ENCODE measurements around the gene ANO9. TPM values are rescaled to one million over a fixed set of nuclear protein-coding genes. Genes with fewer than 3 reads are reported as not detected.

Gene ANO9
- total RNA-seq, 4 donors from 2014 or later = 0.59 to 8.2 (median 1.1) TPM

GRCh38 chr11:475941-476340 is 34.1 kb upstream of the ANO9 start:
- no peaks in the 10 kb centered on the region for H3K36me3 ChIP-seq
- TF ChIP-seq CTCF (IDR thresholded peaks at IDR 0.05) = no peak
- no peak for TF ChIP-seq POLR2A (IDR thresholded peaks at IDR 0.05)
- H3K4me1 ChIP-seq = no peaks in the 10 kb centered on the region
- no peak for DNase-seq
- intact Hi-C loops (cut with DNase I; ENCODE audit: low total_unique reads) = no loop called here
- H3K9me3 ChIP-seq = no peaks in the 10 kb centered on the region
- H3K4me3 ChIP-seq = no peak overlapping the region
- H3K27ac ChIP-seq = no peak overlapping the region
- H3K27me3 ChIP-seq = no peaks in the 10 kb centered on the region

GRCh38 chr11:474914-475506 is 33.2 kb upstream of the ANO9 start:
- no peak for TF ChIP-seq CTCF (IDR thresholded peaks at IDR 0.05)
- TF ChIP-seq POLR2A (IDR thresholded peaks at IDR 0.05) = no peak
- intact Hi-C loops (cut with DNase I; ENCODE audit: low total_unique reads) = no loop called here
- Histone ChIP-seq H3K4me3 (no peak overlapping the region), H3K4me1 (peaks cover 0 to 5% of the 10 kb centered on the region in 2 donors), H3K36me3 (no peaks in the 10 kb centered on the region), H3K9me3 (no peaks in the 10 kb centered on the region), H3K27me3 (no peaks in the 10 kb centered on the region), H3K27ac (no peak overlapping the region)
- DNase-seq = no peak

GRCh38 chr11:473962-474785 is 32.4 kb upstream of the ANO9 start:
- Histone ChIP-seq H3K36me3 (no peaks in the 10 kb centered on the region), H3K27me3 (no peaks in the 10 kb centered on the region), H3K4me1 (peaks cover 0 to 7% of the 10 kb centered on the region in 2 donors), H3K9me3 (no peaks in the 10 kb centered on the region), H3K27ac (no peak overlapping the region), H3K4me3 (no peak overlapping the region)
- no peak for DNase-seq
- no peak for TF ChIP-seq POLR2A (IDR thresholded peaks at IDR 0.05)
- TF ChIP-seq CTCF (IDR thresholded peaks at IDR 0.05) = no peak
- intact Hi-C loops (cut with DNase I; ENCODE audit: low total_unique reads) = no loop called here

- H3K4me3 ChIP-seq = no peak overlapping the region
- H3K9me3 ChIP-seq = no peaks in the 10 kb centered on the region
- peaks cover 0 to 7% of the 10 kb centered on the region in 2 donors for H3K4me1 ChIP-seq
- H3K27ac ChIP-seq = no peak overlapping the region
- TF ChIP-seq POLR2A (IDR thresholded peaks at IDR 0.05) = no peak
- TF ChIP-seq CTCF (IDR thresholded peaks at IDR 0.05) = no peak
- DNase-seq = no peak
- no peaks in the 10 kb centered on the region for H3K27me3 ChIP-seq
- H3K36me3 ChIP-seq = no peaks in the 10 kb centered on the region
- intact Hi-C loops (cut with DNase I; ENCODE audit: low total_unique reads) = no loop called here
These were observed 31.6 kb upstream of the ANO9 start for GRCh38 chr11:473415-473814.

- H3K27ac ChIP-seq = no peak overlapping the region
- DNase-seq = no peak
- no peak overlapping the region for H3K4me3 ChIP-seq
- no peaks in the 10 kb centered on the region for H3K27me3 ChIP-seq
- no peaks in the 10 kb centered on the region for H3K36me3 ChIP-seq
- H3K9me3 ChIP-seq = no peaks in the 10 kb centered on the region
- peaks cover 0 to 7% of the 10 kb centered on the region in 2 donors for H3K4me1 ChIP-seq
- intact Hi-C loops (cut with DNase I; ENCODE audit: low total_unique reads) = no loop called here
- TF ChIP-seq POLR2A (IDR thresholded peaks at IDR 0.05) (no peak), CTCF (IDR thresholded peaks at IDR 0.05) (no peak)
These were observed 31.0 kb upstream of the ANO9 start for GRCh38 chr11:472816-473215.
